IMR-90 (cell line): ENCODE data around the gene FIBCD1. TPM values are rescaled to one million over a fixed set of nuclear protein-coding genes. Genes with fewer than 3 reads are reported as not detected.

Experiments
- ATAC-seq: fragments of 200-7000 bp; cut with Tn5 transposase; 2 replicates; pipeline ENCODE4 v1.9.1; 2020; ENCODE audit warnings: low read depth, mild to moderate bottlenecking, moderate library complexity
- BruUV-seq: library from RNA; stranded (reverse); fragments of 400-500 nt; replicated peaks from 2 replicates; lab custom pipeline; 2021; lab: Mats Ljungman, UMichigan
- CTCF ChIA-PET: fragments of 300-600 bp; formaldehyde crosslinking; extraction: SDS; loops from one replicate; lab custom pipeline; 2021; ENCODE audit warnings: antibody characterized with exemption; lab: Yijun Ruan, JAX
- POLR2A ChIA-PET: fragments of 300-600 bp; sonication (Branson Sonifier 250); formaldehyde crosslinking; loops from one replicate; lab custom pipeline; 2022; ENCODE audit warnings: antibody characterized with exemption; ENCODE audit not compliant: unreplicated experiment; lab: Charles Lee
- DNase-seq: peaks from one replicate; pipeline ENCODE4 v3.0.0; 2013
- H2AFZ ChIP-seq: replicated peaks from 2 replicates; pipeline ENCODE3; 2013; ENCODE audit warnings: low read length, mild to moderate bottlenecking; ENCODE audit not compliant: poor library complexity
- H2AK5ac ChIP-seq: 2 replicates; pipeline ENCODE4 v1.6.1; 2013; ENCODE audit warnings: low read depth, low read length, inconsistent platforms
- H2AK9ac ChIP-seq: replicated peaks from 2 replicates; pipeline ENCODE3; 2013; ENCODE audit warnings: mild to moderate bottlenecking, low read depth, low read length, moderate library complexity; ENCODE audit not compliant: poor library complexity
- H2BK120ac ChIP-seq: 2 replicates; pipeline ENCODE4 v1.6.1; 2013; ENCODE audit warnings: low read depth, low read length, inconsistent platforms
- H2BK15ac ChIP-seq: 3 replicates; pipeline ENCODE4 v1.6.1; 2013; ENCODE audit warnings: low read depth, low read length, inconsistent platforms
- H2BK20ac ChIP-seq: 2 replicates; pipeline ENCODE4 v1.6.1; 2013; ENCODE audit warnings: low read depth, mild to moderate bottlenecking, inconsistent platforms, low read length, moderate library complexity
- H2BK5ac ChIP-seq: 2 replicates; pipeline ENCODE4 v1.6.1; 2013; ENCODE audit warnings: mild to moderate bottlenecking, low read depth, low read length, inconsistent platforms; ENCODE audit not compliant: poor library complexity, severe bottlenecking
- H3K14ac ChIP-seq: replicated peaks from 2 replicates; pipeline ENCODE4 v1.6.1; 2013; ENCODE audit warnings: low read depth, low read length, inconsistent platforms
- H3K18ac ChIP-seq: 2 replicates; pipeline ENCODE4 v1.6.1; 2013; ENCODE audit warnings: low read depth, low read length, control low read depth
- H3K23ac ChIP-seq: 2 replicates; pipeline ENCODE4 v1.6.1; 2013; ENCODE audit warnings: low read depth, low read length, inconsistent platforms
- H3K27ac ChIP-seq: 2 replicates; pipeline ENCODE4 v1.5.1; 2013; ENCODE audit warnings: mild to moderate bottlenecking, control low read depth, low read length; ENCODE audit not compliant: insufficient read depth
- H3K27me3 ChIP-seq: 2 replicates; pipeline ENCODE4 v1.6.1; 2013; ENCODE audit warnings: low read length; ENCODE audit not compliant: control insufficient read depth, insufficient read depth
- H3K36me3 ChIP-seq: 2 replicates; pipeline ENCODE4 v1.6.1; 2013; ENCODE audit warnings: low read length, mixed read lengths; ENCODE audit not compliant: control insufficient read depth, insufficient read depth
- H3K4ac ChIP-seq: 2 replicates; pipeline ENCODE4 v1.6.1; 2013; ENCODE audit warnings: low read depth, low read length, inconsistent platforms
- H3K4me1 ChIP-seq: 2 replicates; pipeline ENCODE4 v1.6.1; 2013; ENCODE audit warnings: low read length, mixed read lengths; ENCODE audit not compliant: control insufficient read depth, insufficient read depth
- H3K4me2 ChIP-seq: 2 replicates; pipeline ENCODE4 v1.6.1; 2013; ENCODE audit warnings: low read depth, mild to moderate bottlenecking, control low read depth, low read length, moderate library complexity
- H3K4me3 ChIP-seq: 2 replicates; pipeline ENCODE4 v1.5.1; 2013; ENCODE audit warnings: low read depth, mild to moderate bottlenecking, control low read depth, low read length, moderate library complexity; ENCODE audit not compliant: insufficient read depth
- H3K56ac ChIP-seq: 2 replicates; pipeline ENCODE4 v1.6.1; 2013; ENCODE audit warnings: low read length, inconsistent platforms; ENCODE audit not compliant: insufficient read depth; ENCODE audit errors: extremely low read depth
- H3K79me1 ChIP-seq, 2 experiments: 2 replicates each; pipeline ENCODE4 v1.6.1; 2013; ENCODE audit warnings: low read length in 2 of 2, inconsistent platforms in 1 of 2, low read depth in 1 of 2
- H3K9ac ChIP-seq: 2 replicates; pipeline ENCODE4 v1.6.1; 2013; ENCODE audit warnings: low read depth, low read length, control low read depth
- H3K9me1 ChIP-seq: 2 replicates; pipeline ENCODE4 v1.6.1; 2013; ENCODE audit warnings: low read length, inconsistent platforms; ENCODE audit not compliant: insufficient read depth
- H3K9me3 ChIP-seq: 2 replicates; pipeline ENCODE4 v1.6.1; 2013; ENCODE audit warnings: low read length; ENCODE audit not compliant: control insufficient read depth, insufficient read depth
- H4K20me1 ChIP-seq: 2 replicates; pipeline ENCODE4 v1.6.1; 2013; ENCODE audit warnings: low read length, inconsistent platforms; ENCODE audit not compliant: insufficient read depth
- H4K5ac ChIP-seq: 2 replicates; pipeline ENCODE4 v1.6.1; 2013; ENCODE audit warnings: mild to moderate bottlenecking, low read depth, low read length, control low read depth
- H4K8ac ChIP-seq, 2 experiments: 2 replicates each; pipeline ENCODE4 v1.6.1; 2013; ENCODE audit warnings: low read depth in 2 of 2, low read length in 2 of 2, control low read depth in 1 of 2, inconsistent platforms in 1 of 2
- H4K91ac ChIP-seq: 2 replicates; pipeline ENCODE4 v1.6.1; 2013; ENCODE audit warnings: low read depth, low read length, inconsistent platforms; ENCODE audit not compliant: insufficient read depth
- CHD1 ChIP-seq: IDR thresholded peaks from 2 replicates; pipeline ENCODE4 v1.6.1; 2012; ENCODE audit warnings: low read depth, low read length, improper control_type of control experiment
- FOS ChIP-seq: fragments of 150-350 bp; IDR thresholded peaks from 2 replicates; pipeline ENCODE4 v1.6.1; 2016; ENCODE audit warnings: low read depth, low read length
- MAFK ChIP-seq: IDR thresholded peaks from 2 replicates; pipeline ENCODE4 v1.6.1; 2012; ENCODE audit warnings: low read depth, low read length, improper control_type of control experiment
- MAZ ChIP-seq: IDR thresholded peaks from 2 replicates; pipeline ENCODE4 v1.6.1; 2012; ENCODE audit warnings: low read depth, mild to moderate bottlenecking, low read length, improper control_type of control experiment, moderate library complexity, borderline replicate concordance
- MXI1 ChIP-seq: IDR thresholded peaks from 2 replicates; pipeline ENCODE4 v1.6.1; 2012; ENCODE audit warnings: low read depth, mild to moderate bottlenecking, low read length, moderate library complexity, borderline replicate concordance
- NFE2L2 ChIP-seq: fragments of 150-350 bp; IDR thresholded peaks from 2 replicates; pipeline ENCODE4 v1.6.1; 2016; ENCODE audit warnings: low read depth, mild to moderate bottlenecking, low read length
- POLR2A ChIP-seq: IDR thresholded peaks from 2 replicates; pipeline ENCODE4 v1.6.1; 2012; ENCODE audit warnings: mild to moderate bottlenecking, low read depth, low read length
- RAD21 ChIP-seq: IDR thresholded peaks from 2 replicates; pipeline ENCODE4 v1.6.1; 2012; ENCODE audit warnings: low read length, improper control_type of control experiment
- WGBS, 2 experiments: methylation state at CpG; one replicate each; pipeline versions ENCODE4 v1.1.5 to v1.1.7; 2013; ENCODE audit warnings: missing lambda C conversion rate in 2 of 2; ENCODE audit not compliant: insufficient read length in 1 of 2; ENCODE audit errors: extremely low coverage in 2 of 2; 5-methylcytosine and 5-hydroxymethylcytosine counted together
- dilution Hi-C: fragments of 300-500 bp; cut with HindIII; formaldehyde crosslinking; loops from one replicate; pipeline ENCODE4 v1.14.3; 2018; ENCODE audit warnings: low sequenced_read_pairs; ENCODE audit not compliant: unreplicated experiment
- in situ Hi-C: fragments of 300-500 bp; cut with MboI; formaldehyde crosslinking; loops from 3 replicates; pipeline ENCODE4 v1.14.3; 2019; ENCODE audit warnings: low sequenced_read_pairs, inconsistent platforms, mixed read lengths
- intact Hi-C: fragments of 100-400 bp; cut with micrococcal nuclease; formaldehyde crosslinking; loops from 2 replicates; pipeline ENCODE4 v1.10.0; 2022
- polyA plus RNA-seq, 3 experiments: library from polyadenylated mRNA; depleted of rRNA; stranded (reverse); fragments of >200 nt; gene quantifications; 2 replicates each; pipeline ENCODE4 v1.2.3, GENCODE V29; 2012; ENCODE audit warnings: low replicate concordance in 1 of 3
- total RNA-seq: library from RNA; depleted of rRNA; stranded (reverse); fragments of >200 nt; gene quantifications from 2 replicates; pipeline ENCODE4 v1.2.3, GENCODE V29; 2012
- TF ChIP-seq, protein P1 (sequence below): fragments of 150-350 bp; IDR thresholded peaks from 2 replicates; pipeline ENCODE4 v1.6.1; 2017; ENCODE audit warnings: mild to moderate bottlenecking, antibody characterized with exemption, low read length, low read depth
- TF ChIP-seq, protein P2 (sequence below): fragments of 150-350 bp; IDR thresholded peaks from 2 replicates; pipeline ENCODE4 v1.6.1; 2016; ENCODE audit warnings: low read depth, mild to moderate bottlenecking, low read length, moderate library complexity, borderline replicate concordance

FIBCD1 gene
- total and polyA plus RNA-seq, 2 of the 4 experiments (the other 2 are of a cell fraction), result 1.1 to 10.1 TPM

DNA sequence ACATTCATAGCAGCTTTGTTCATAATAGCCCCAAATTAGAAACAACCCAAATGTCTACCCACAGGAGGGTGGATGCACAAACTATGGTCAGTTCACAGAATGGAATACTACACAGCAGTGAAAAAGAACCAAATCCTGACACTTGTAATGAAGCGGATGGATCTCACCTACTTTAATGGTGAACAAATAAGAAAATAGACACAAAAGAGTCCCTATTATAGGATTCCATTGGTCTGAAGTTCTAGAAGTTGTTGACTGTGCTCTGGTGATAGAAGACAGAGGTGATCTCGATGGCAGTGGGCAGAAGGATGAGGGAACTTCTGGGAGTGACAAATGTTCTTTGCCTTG lies 49.3 kb upstream of the FIBCD1 start:
- Histone ChIP-seq H4K8ac (no peak overlapping the region), H3K79me1 (no peaks in the 10 kb centered on the region), H2BK20ac (no peak overlapping the region), H3K23ac (no peak overlapping the region), H3K9ac (no peak overlapping the region), H3K4me3 (no peak overlapping the region), H4K20me1 (no peaks in the 10 kb centered on the region), H2AFZ (no peak overlapping the region), H3K9me1 (no peaks in the 10 kb centered on the region), H3K9me3 (no peaks in the 10 kb centered on the region), H2BK120ac (no peak overlapping the region), H3K14ac (no peak overlapping the region), H3K27ac (no peak overlapping the region), H4K5ac (no peak overlapping the region), H3K4me1 (no peaks in the 10 kb centered on the region), H2AK9ac (no peak overlapping the region), H3K36me3 (no peaks in the 10 kb centered on the region), H2AK5ac (no peak overlapping the region), H3K27me3 (peaks cover 43% of the 10 kb centered on the region), H4K91ac (no peak overlapping the region), H3K4ac (no peak overlapping the region), H3K18ac (no peak overlapping the region), H2BK5ac (no peak overlapping the region), H2BK15ac (no peak overlapping the region), H3K56ac (no peak overlapping the region), H3K4me2 (no peak overlapping the region)
- ATAC-seq, result no peak
- intact Hi-C loops (no loop called here), in situ Hi-C loops (no loop called here), dilution Hi-C loops (no loop called here)
- no CpG with 5 or more reads among the region's 2 CpGs for WGBS, 2 experiments
- BruUV-seq, result no TSS peak
- ChIA-PET CTCF (no interaction called here), POLR2A (no interaction called here)
- no peak for DNase-seq
- TF ChIP-seq, protein P1, sequence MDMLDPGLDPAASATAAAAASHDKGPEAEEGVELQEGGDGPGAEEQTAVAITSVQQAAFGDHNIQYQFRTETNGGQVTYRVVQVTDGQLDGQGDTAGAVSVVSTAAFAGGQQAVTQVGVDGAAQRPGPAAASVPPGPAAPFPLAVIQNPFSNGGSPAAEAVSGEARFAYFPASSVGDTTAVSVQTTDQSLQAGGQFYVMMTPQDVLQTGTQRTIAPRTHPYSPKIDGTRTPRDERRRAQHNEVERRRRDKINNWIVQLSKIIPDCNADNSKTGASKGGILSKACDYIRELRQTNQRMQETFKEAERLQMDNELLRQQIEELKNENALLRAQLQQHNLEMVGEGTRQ, result no peak
- TF ChIP-seq MAZ (no peak), FOS (no peak), POLR2A (no peak), MXI1 (no peak), RAD21 (no peak), MAFK (no peak), CHD1 (no peak), NFE2L2 (no peak)
- TF ChIP-seq, protein P2, sequence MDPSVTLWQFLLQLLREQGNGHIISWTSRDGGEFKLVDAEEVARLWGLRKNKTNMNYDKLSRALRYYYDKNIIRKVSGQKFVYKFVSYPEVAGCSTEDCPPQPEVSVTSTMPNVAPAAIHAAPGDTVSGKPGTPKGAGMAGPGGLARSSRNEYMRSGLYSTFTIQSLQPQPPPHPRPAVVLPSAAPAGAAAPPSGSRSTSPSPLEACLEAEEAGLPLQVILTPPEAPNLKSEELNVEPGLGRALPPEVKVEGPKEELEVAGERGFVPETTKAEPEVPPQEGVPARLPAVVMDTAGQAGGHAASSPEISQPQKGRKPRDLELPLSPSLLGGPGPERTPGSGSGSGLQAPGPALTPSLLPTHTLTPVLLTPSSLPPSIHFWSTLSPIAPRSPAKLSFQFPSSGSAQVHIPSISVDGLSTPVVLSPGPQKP, result no peak
